NT2/D1 (cell line): Measurements from ENCODE around the gene KLHL6.
A peak's percentile ranks its signal among the peaks of the same experiment; 100 is the strongest.
"Not testable (repeated sequence)": the region's sequence is repeated elsewhere in the genome, so short reads cannot be mapped to it uniquely, and the experiment has no call there.

Experiments
- DNase-seq: peaks from one replicate; pipeline ENCODE4 v3.0.0-alpha.2; 2011; ENCODE audit warnings: low read depth, low spot score
- H3K27me3 ChIP-seq: 2 replicates; pipeline ENCODE4 v1.6.0; 2011; ENCODE audit warnings: mild to moderate bottlenecking; ENCODE audit not compliant: insufficient read length, insufficient read depth
- H3K36me3 ChIP-seq: 2 replicates; pipeline ENCODE4 v1.6.1; 2011; ENCODE audit warnings: mild to moderate bottlenecking, low read length, mixed read lengths; ENCODE audit not compliant: insufficient read depth, insufficient read length
- H3K4me1 ChIP-seq: 2 replicates; pipeline ENCODE4 v1.5.1; 2011; ENCODE audit not compliant: insufficient read depth, insufficient read length
- H3K4me3 ChIP-seq: 2 replicates; pipeline ENCODE4 v1.5.1; 2011; ENCODE audit warnings: low read depth; ENCODE audit not compliant: insufficient read length
- H3K9ac ChIP-seq: 2 replicates; pipeline ENCODE4 v1.6.0; 2011; ENCODE audit warnings: low read depth; ENCODE audit not compliant: insufficient read length
- H3K9me3 ChIP-seq: 2 replicates; pipeline ENCODE4 v1.5.1; 2011; ENCODE audit warnings: mild to moderate bottlenecking, low read length; ENCODE audit not compliant: insufficient read depth
- SUZ12 ChIP-seq: IDR thresholded peaks from 2 replicates; pipeline ENCODE4 v1.6.1; 2011; ENCODE audit not compliant: insufficient read length, insufficient read depth; ENCODE audit errors: extremely low read depth
- YY1 ChIP-seq: IDR thresholded peaks from 2 replicates; pipeline ENCODE4 v1.6.1; 2011; ENCODE audit not compliant: insufficient read length, insufficient read depth
- ZNF274 ChIP-seq: IDR thresholded peaks from 2 replicates; pipeline ENCODE4 v1.6.1; 2011; ENCODE audit warnings: mild to moderate bottlenecking, low read depth, low read length

The KLHL6 gene

GRCh38 chr3:183579967-183580900 lies 24.7 kb upstream of the KLHL6 start:
- H3K4me3 ChIP-seq, result no peak overlapping the region
- DNase-seq, result no peak
- TF ChIP-seq ZNF274, result no peak
- no peak for TF ChIP-seq YY1
- no peak for TF ChIP-seq SUZ12

GRCh38 chr3:183578179-183578578 lies 22.7 kb upstream of the KLHL6 start:
- Histone ChIP-seq H3K9ac (no peak overlapping the region), H3K36me3 (no peaks in the 10 kb centered on the region), H3K9me3 (no peaks in the 10 kb centered on the region), H3K4me3 (no peak overlapping the region), H3K27me3 (no peaks in the 10 kb centered on the region), H3K4me1 (peaks cover 2% of the 10 kb centered on the region)
- TF ChIP-seq ZNF274, result no peak
- no peak for TF ChIP-seq SUZ12
- TF ChIP-seq YY1, result no peak
- no peak for DNase-seq

More at GRCh38 chr3:183579967-183580900, 24.7 kb upstream of the KLHL6 start:
- Histone ChIP-seq H3K36me3 (no peaks in the 10 kb centered on the region), H3K4me1 (peaks cover 13% of the 10 kb centered on the region), H3K9me3 (no peaks in the 10 kb centered on the region), H3K27me3 (no peaks in the 10 kb centered on the region), H3K9ac (no peak overlapping the region)

DNA sequence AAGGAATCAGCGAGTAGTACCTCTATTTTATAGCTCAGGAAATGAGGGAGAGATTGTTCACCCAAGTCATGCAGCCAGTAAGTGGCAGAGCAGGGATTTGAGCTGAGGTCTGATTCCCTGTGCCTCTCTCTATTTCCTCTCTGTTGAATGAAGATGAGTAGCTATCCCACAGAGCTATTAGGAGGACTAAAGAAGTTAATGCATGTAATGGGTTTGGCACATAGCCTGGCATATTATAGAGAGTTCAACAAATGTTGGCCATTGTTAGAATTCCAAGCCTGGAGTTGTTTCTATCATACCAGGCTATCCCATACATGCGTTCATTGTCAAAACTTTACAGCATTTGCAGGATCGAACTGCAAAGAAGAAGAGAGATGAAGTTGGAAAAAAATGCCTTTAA lies 21.8 kb upstream of the KLHL6 start:
- TF ChIP-seq ZNF274 (no peak), SUZ12 (no peak), YY1 (no peak)
- no peak overlapping the region for H3K4me3 ChIP-seq

GRCh38 chr3:183576487-183577107 lies 21.1 kb upstream of the KLHL6 start:
- Histone ChIP-seq H3K36me3 (no peaks in the 10 kb centered on the region), H3K9ac (no peak overlapping the region), H3K27me3 (no peaks in the 10 kb centered on the region), H3K4me3 (no peak overlapping the region), H3K4me1 (no peaks in the 10 kb centered on the region), H3K9me3 (no peaks in the 10 kb centered on the region)
- TF ChIP-seq YY1 (no peak), SUZ12 (no peak), ZNF274 (no peak)
- peak; percentile 47 for DNase-seq

More for the DNA sequence above, 21.8 kb upstream of the KLHL6 start:
- Histone ChIP-seq H3K27me3 (no peaks in the 10 kb centered on the region), H3K9me3 (no peaks in the 10 kb centered on the region), H3K36me3 (no peaks in the 10 kb centered on the region), H3K9ac (no peak overlapping the region), H3K4me1 (no peaks in the 10 kb centered on the region)
- no peak for DNase-seq

- no peaks in the 10 kb centered on the region for H3K4me1 ChIP-seq
- no peak overlapping the region for H3K4me3 ChIP-seq
- no peaks in the 10 kb centered on the region for H3K27me3 ChIP-seq
- H3K9me3 ChIP-seq, result no peaks in the 10 kb centered on the region
- H3K36me3 ChIP-seq, result no peaks in the 10 kb centered on the region
- no peak for TF ChIP-seq SUZ12
- no peak for TF ChIP-seq YY1
- TF ChIP-seq ZNF274, result no peak
- H3K9ac ChIP-seq, result no peak overlapping the region
- no peak for DNase-seq
Measured at GRCh38 chr3:183572935-183573334, 17.4 kb upstream of the KLHL6 start.

GRCh38 chr3:183570191-183570590 lies 14.7 kb upstream of the KLHL6 start:
- not testable (repeated sequence) for H3K9ac ChIP-seq, H3K4me3 ChIP-seq, H3K27me3 ChIP-seq, H3K9me3 ChIP-seq, DNase-seq, H3K4me1 ChIP-seq, H3K36me3 ChIP-seq

DNA sequence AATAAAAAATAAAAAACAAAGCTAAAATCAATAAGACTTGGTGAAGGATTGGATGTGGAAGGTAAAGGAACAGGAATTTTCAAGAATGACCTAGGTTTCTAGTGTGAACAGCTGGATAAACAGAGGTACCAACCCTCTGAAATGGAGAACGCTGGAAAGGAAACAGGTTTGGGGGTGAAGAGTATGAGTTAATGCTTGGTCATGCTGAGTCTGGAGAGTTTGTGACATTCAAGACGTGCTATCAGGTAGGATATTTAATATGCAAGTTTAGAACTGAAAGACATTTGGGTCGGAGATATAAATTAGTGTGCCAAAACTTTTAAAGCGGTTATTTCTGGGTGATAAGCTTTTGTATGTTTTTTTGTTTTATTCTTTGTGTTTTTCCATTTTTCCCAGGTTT lies 11.4 kb upstream of the KLHL6 start:
- TF ChIP-seq SUZ12, result no peak
- TF ChIP-seq ZNF274, result no peak
- TF ChIP-seq YY1, result no peak
- Histone ChIP-seq H3K4me3 (no peak overlapping the region), H3K4me1 (no peaks in the 10 kb centered on the region)

GRCh38 chr3:183564046-183564445 lies 8.5 kb upstream of the KLHL6 start:
- no peak overlapping the region for H3K4me3 ChIP-seq
- TF ChIP-seq ZNF274, result no peak
- TF ChIP-seq YY1, result no peak
- TF ChIP-seq SUZ12, result no peak
- H3K27me3 ChIP-seq, result no peaks in the 10 kb centered on the region

More for the DNA sequence above, 11.4 kb upstream of the KLHL6 start:
- H3K9me3 ChIP-seq, result no peaks in the 10 kb centered on the region
- H3K36me3 ChIP-seq, result no peaks in the 10 kb centered on the region
- no peak overlapping the region for H3K9ac ChIP-seq
- H3K27me3 ChIP-seq, result no peaks in the 10 kb centered on the region
- no peak for DNase-seq

More at GRCh38 chr3:183564046-183564445, 8.5 kb upstream of the KLHL6 start:
- H3K4me1 ChIP-seq, result no peaks in the 10 kb centered on the region
- no peaks in the 10 kb centered on the region for H3K36me3 ChIP-seq
- no peaks in the 10 kb centered on the region for H3K9me3 ChIP-seq
- DNase-seq, result no peak
- no peak overlapping the region for H3K9ac ChIP-seq
